ENCODE results near the gene PLEKHG1.

The PLEKHG1 gene

GRCh38 chr6:150579611-150580010, 20.1 kb upstream of the PLEKHG1 start:
- ATAC-seq: no peak

GRCh38 chr6:150580489-150580888, 19.2 kb upstream of the PLEKHG1 start:
- ATAC-seq: no peak
- no peak for TF ChIP-seq TOX (CRISPR knock-in tag; IDR thresholded peaks at IDR 0.05; ENCODE audit: borderline replicate concordance)
- no peak for TF ChIP-seq ZNF70 (CRISPR knock-in tag; IDR thresholded peaks at IDR 0.05)
- no peak for TF ChIP-seq ZFP30 (CRISPR knock-in tag; IDR thresholded peaks at IDR 0.05)
- TF ChIP-seq PATZ1 (CRISPR knock-in tag; IDR thresholded peaks at IDR 0.05; ENCODE audit: borderline replicate concordance): no peak
- no peak for TF ChIP-seq OSR1 (CRISPR knock-in tag; IDR thresholded peaks at IDR 0.05)
- no peak for TF ChIP-seq PPARA (CRISPR knock-in tag; IDR thresholded peaks at IDR 0.05; ENCODE audit: borderline replicate concordance)
- TF ChIP-seq RARB (CRISPR knock-in tag; IDR thresholded peaks at IDR 0.05): no peak
- TF ChIP-seq ZFP3 (CRISPR knock-in tag; IDR thresholded peaks at IDR 0.05): no peak
- no peak for TF ChIP-seq POU6F1 (CRISPR knock-in tag; IDR thresholded peaks at IDR 0.05; ENCODE audit: borderline replicate concordance, low read depth)
- TF ChIP-seq CREB5 (CRISPR knock-in tag; IDR thresholded peaks at IDR 0.05; ENCODE audit: low read depth): no peak

More at GRCh38 chr6:150579611-150580010, 20.1 kb upstream of the PLEKHG1 start:
- no peak for TF ChIP-seq BACH2 (CRISPR knock-in tag; IDR thresholded peaks at IDR 0.05; ENCODE audit: borderline replicate concordance)
- no peak for TF ChIP-seq ARNTL (CRISPR knock-in tag; IDR thresholded peaks at IDR 0.05; ENCODE audit: borderline replicate concordance, low read depth)
- TF ChIP-seq CSDC2 (CRISPR knock-in tag; IDR thresholded peaks at IDR 0.05): no peak
- no peak for TF ChIP-seq SNAI2 (CRISPR knock-in tag; IDR thresholded peaks at IDR 0.05)
- no peak for TF ChIP-seq ESRRG (CRISPR knock-in tag; IDR thresholded peaks at IDR 0.05)
- no peak for TF ChIP-seq CSRNP3 (CRISPR knock-in tag; IDR thresholded peaks at IDR 0.05)
- no peak for TF ChIP-seq TOX (CRISPR knock-in tag; IDR thresholded peaks at IDR 0.05; ENCODE audit: borderline replicate concordance)
- TF ChIP-seq TCF4 (CRISPR knock-in tag; IDR thresholded peaks at IDR 0.05; ENCODE audit: borderline replicate concordance): no peak
- no peak for TF ChIP-seq GLIS3 (CRISPR knock-in tag; IDR thresholded peaks at IDR 0.05)
- no peak for TF ChIP-seq RARB (CRISPR knock-in tag; IDR thresholded peaks at IDR 0.05)
- no peak for TF ChIP-seq TSHZ2 (CRISPR knock-in tag; IDR thresholded peaks at IDR 0.05)
- no peak for TF ChIP-seq POU6F1 (CRISPR knock-in tag; IDR thresholded peaks at IDR 0.05; ENCODE audit: borderline replicate concordance, low read depth)
- no peak for TF ChIP-seq ZNF8 (CRISPR knock-in tag; IDR thresholded peaks at IDR 0.05)

- TF ChIP-seq PPARA (CRISPR knock-in tag; IDR thresholded peaks at IDR 0.05; ENCODE audit: borderline replicate concordance): no peak
- no peak for TF ChIP-seq CSRNP3 (CRISPR knock-in tag; IDR thresholded peaks at IDR 0.05)
- TF ChIP-seq POU6F1 (CRISPR knock-in tag; IDR thresholded peaks at IDR 0.05; ENCODE audit: borderline replicate concordance, low read depth): no peak
- no peak for TF ChIP-seq ZC3H10 (CRISPR knock-in tag; IDR thresholded peaks at IDR 0.05)
- TF ChIP-seq ISL1 (CRISPR knock-in tag; IDR thresholded peaks at IDR 0.05): no peak
- ATAC-seq: no peak
Observed at GRCh38 chr6:150584065-150584464, 15.6 kb upstream of the PLEKHG1 start.
